22Rv1 (cell line): ENCODE results near the gene ZNF556.

ENCODE experiments used
- H3K27ac ChIP-seq: fragments of 450-650 bp; 2 replicates; pipeline ENCODE4 v1.5.1; 2017
- ZFX ChIP-seq: fragments of 450-650 bp; IDR thresholded peaks from 2 replicates; pipeline ENCODE4 v1.6.1; 2017; ENCODE audit warnings: antibody characterized with exemption, borderline replicate concordance
- TF ChIP-seq, protein P1 (sequence below): fragments of 450-650 bp; IDR thresholded peaks from 2 replicates; pipeline ENCODE4 v1.5.1; 2017; ENCODE audit warnings: mild to moderate bottlenecking

ZNF556 gene

DNA sequence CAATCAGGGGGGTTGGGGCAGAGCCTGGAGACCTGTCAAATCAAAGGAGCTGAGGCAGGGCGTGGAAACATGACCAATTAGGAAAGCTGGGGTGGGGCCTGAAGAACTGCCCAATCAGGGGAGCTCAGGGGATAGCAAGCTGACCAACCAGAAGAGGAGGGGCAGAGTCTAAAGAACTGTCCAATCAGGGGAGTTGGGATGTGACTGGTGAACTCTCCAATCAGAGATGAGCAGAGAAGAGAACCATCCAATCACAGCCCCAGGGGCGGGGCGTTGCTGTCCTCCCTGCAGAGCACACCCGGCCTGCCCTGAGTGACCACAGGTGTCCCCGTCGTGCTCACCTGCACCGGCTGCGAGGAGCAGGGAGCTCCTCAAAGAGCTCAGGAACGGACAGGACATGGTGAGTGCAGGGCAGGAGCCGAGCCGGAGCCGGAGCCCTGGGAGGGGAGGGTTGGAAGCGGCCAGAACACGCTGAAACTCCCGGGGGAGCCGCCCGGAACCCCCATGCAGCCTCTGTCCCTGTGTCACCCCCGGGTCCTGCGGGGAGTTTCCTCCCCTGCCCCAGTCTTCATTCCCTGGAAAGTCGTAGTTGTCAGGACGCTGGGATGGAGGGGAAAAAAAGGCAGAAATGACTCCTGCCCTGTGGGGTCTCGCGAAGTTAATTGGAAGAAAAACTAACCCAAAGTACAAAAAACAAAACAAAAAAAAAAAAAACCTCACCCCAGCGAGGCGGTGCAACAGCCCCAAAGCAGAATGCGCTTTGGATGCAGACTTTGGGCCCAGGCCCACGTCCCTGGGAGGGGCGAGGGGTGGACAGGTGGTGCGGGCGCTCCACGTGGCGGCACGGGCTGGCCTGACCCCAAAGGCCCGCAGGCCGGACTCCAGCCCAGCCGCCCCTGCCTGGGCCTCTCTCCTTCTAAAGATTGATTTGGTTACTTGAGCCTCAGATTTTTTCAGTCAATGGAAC, at the start of gene ZNF556:
Gene ZNF556, plus strand, starts transcription at position 311 of the 967 bp plus-strand sequence. Its CDS starts 87 bp downstream, at position 398.
- no peak within 1 kb of the TSS for H3K27ac ChIP-seq
- TF ChIP-seq ZFX, result no peak
- TF ChIP-seq, protein P1, sequence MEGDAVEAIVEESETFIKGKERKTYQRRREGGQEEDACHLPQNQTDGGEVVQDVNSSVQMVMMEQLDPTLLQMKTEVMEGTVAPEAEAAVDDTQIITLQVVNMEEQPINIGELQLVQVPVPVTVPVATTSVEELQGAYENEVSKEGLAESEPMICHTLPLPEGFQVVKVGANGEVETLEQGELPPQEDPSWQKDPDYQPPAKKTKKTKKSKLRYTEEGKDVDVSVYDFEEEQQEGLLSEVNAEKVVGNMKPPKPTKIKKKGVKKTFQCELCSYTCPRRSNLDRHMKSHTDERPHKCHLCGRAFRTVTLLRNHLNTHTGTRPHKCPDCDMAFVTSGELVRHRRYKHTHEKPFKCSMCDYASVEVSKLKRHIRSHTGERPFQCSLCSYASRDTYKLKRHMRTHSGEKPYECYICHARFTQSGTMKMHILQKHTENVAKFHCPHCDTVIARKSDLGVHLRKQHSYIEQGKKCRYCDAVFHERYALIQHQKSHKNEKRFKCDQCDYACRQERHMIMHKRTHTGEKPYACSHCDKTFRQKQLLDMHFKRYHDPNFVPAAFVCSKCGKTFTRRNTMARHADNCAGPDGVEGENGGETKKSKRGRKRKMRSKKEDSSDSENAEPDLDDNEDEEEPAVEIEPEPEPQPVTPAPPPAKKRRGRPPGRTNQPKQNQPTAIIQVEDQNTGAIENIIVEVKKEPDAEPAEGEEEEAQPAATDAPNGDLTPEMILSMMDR, result peak; percentile 11; the same call in 1 of the 2 replicates

DNA sequence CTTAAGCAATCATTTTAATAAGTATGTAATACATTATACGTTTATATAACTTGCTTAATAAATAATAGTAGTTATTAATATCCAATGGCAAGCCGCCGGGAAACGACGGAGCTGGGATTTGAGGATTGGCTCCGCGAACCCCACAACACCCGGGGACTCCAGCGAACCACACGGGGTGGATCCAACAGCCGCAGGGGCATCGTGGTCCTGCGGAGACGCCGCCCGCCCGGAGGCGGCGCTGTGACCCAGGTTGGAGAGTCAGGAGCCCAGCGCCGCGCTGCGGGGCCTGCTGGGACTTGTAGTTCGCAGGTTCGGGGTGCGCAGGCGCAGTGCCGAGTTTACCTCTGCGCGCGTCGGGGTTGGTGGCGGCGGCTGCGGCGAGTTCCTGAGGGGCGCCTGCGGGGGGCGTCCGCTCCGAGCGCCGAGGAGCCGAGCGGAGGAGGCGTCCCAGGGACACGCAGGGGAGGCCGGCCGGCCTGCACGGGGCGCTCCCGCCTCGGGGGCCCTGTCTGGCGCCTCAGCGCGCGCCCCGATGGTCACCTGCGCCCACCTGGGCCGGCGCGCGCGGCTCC, 47.5 kb upstream of the ZNF556 start, which contains the start of gene ZNF554:
Gene ZNF554, plus strand, starts transcription at position 329 of the 572 bp plus-strand sequence. Its CDS starts 204 bp downstream, at position 533.
- TF ChIP-seq ZFX, result no peak
- TF ChIP-seq, protein P1, result peak; percentile 97
- peak within 1 kb of the TSS; percentile 39 for H3K27ac ChIP-seq

DNA sequence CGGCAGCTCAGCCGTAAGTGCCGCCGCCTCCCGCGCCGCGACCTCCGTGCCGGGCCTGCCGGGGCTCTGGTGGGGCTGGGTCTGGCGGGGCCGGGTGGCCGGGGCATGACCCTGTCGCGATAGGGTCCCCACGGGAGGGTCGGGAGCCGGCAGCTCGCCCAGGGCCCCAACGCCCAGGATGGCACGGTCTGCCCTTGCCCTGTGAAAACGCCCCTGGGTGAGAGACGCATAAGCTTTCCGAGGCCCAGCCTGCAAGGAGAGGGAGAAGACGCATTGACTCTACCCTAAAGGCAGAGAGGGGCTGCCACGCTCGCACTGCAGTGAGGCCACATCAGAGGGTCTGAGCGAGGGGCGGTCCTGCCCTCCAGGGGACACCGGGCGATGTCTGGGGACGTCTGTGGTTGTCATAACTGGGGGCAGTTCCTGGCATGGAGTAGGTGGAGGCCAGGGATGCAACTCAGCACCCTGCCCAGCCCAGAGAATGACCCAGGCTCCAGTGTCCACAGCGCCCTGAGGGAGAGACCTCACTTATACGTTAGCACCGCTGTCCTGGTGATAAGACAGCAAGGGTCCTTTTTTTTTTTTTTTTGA, 46.9 kb upstream of the ZNF556 start:
- peak overlapping the region; percentile 39 for H3K27ac ChIP-seq
- TF ChIP-seq, protein P1, result no peak
- TF ChIP-seq ZFX, result no peak

DNA sequence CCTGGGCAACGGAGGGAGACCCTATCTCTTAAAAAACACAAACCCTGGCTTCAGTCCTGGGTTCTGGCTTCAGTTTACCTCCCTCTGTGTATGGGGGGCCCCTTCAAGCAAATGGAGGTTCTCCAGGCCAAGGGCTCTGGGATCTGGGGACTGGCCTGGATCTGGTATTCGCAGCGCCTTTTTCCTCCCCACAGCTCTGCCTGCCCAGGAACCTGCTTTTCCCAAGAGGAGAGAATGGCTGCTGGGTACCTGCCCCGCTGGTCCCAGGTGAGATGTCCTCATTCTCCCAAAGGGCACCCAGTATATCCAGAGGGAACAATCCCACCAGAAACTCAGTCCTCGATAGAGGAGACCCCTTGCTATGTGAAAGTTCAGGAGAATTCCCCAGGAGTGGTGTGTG, 44.3 kb upstream of the ZNF556 start:
- no peak for TF ChIP-seq ZFX
- TF ChIP-seq, protein P1, result no peak
- no peak overlapping the region for H3K27ac ChIP-seq

DNA sequence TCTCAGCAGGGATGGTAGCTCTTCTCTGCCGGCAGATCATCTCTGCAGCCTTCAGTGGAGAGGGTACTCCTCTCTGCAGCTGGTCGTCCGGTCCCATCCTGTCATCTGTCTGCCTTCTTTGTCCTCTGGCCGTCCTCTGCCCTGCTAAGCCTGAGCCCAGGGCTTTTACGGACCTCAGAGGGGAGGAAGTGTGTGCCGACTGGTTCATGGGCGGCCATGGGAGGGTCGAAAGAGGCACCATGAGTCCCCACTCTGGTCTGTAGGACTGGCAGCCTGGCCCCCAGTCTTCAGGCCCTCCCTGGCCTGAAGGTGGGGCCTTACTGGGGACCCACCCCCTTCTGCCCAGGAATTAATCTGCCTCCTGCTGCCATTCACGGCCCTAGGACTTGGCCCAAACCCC, 43.5 kb upstream of the ZNF556 start:
- no peak for TF ChIP-seq ZFX
- TF ChIP-seq, protein P1, result no peak
- H3K27ac ChIP-seq, result no peak overlapping the region

DNA sequence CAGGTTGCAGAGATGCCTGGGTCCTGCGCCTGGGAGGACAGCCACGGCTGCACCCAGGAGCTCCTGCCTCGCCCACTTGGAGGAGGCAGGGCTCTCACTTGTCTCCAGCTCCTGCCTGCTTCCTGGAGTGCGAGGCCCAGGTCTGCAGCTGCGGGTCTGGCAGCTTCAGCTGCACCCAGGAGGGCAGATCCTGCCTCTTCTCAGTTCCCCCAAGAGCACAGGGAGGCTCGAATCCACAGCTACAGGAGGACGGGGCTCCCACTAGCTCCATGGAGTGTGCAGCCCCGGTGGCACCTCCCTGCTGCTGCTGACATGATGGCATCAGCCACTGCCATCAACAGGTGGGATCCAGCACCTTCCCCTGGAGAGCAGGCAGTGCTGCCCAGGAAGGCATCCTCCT, 43.0 kb upstream of the ZNF556 start:
- no peak overlapping the region for H3K27ac ChIP-seq
- TF ChIP-seq, protein P1, result no peak
- no peak for TF ChIP-seq ZFX
